ENCODE results near the gene IFNA5. TPM values are rescaled to one million over a fixed set of nuclear protein-coding genes. Genes with fewer than 3 reads are reported as not detected.

Gene IFNA5
- total and polyA plus RNA-seq, 10 of the 15 experiments (the other 5 are each of a cell fraction or from before 2014, with no cell fraction given): not detected

- H3K4me2 ChIP-seq (ENCODE audit: control insufficient read depth, insufficient read depth): no peak overlapping the region
- no peak overlapping the region for H3K27ac ChIP-seq (ENCODE audit: control insufficient read depth, insufficient read depth)
- in situ Hi-C loops (cut with MboI): no loop called here
- no peak overlapping the region for H3K4me3 ChIP-seq
- no TSS peak for BruUV-seq (replicated peaks)
- ChIA-PET SMC1A (ENCODE audit: uncharacterized antibody, unreplicated experiment) (interaction anchor here (0.6 to 2.8 kb wide), 5 partner anchors 12 to 119 kb away, joined by 3 to 10 read pairs (median 9); no protein-coding TSS in a partner anchor), CTCF (interaction anchor here (0.7 to 2.3 kb wide), 7 partner anchors 61 to 141 kb away, joined by 3 to 10 read pairs (median 4); no protein-coding TSS in a partner anchor), RAD21 (ENCODE audit: unreplicated experiment) (interaction anchor here (1.0 to 1.9 kb wide), 5 partner anchors 12 to 131 kb away, joined by 3 to 7 read pairs (median 4); no protein-coding TSS in a partner anchor), POLR2A (no interaction called here)
- TF ChIP-seq NRF1 (conservative IDR thresholded peaks at IDR 0.05; ENCODE audit: low read depth, low read length) (no peak), MLLT1 (IDR thresholded peaks at IDR 0.05) (no peak), ATF7 (IDR thresholded peaks at IDR 0.05; ENCODE audit: low read depth) (no peak), FOXK2 (IDR thresholded peaks at IDR 0.05) (no peak), SMAD5 (IDR thresholded peaks at IDR 0.05; ENCODE audit: low read depth) (no peak), STAT3 (IDR thresholded peaks at IDR 0.05; ENCODE audit: low read depth, low read length) (no peak), EP300 (IDR thresholded peaks at IDR 0.05; ENCODE audit: borderline replicate concordance in 1 of 2, control insufficient read depth in 1 of 2, low read depth in 2 of 2, low read length in 2 of 2) (no peak), FOS (IDR thresholded peaks at IDR 0.05; ENCODE audit: borderline replicate concordance, extremely low read depth, insufficient read length) (no peak)
- TF ChIP-seq, protein P1, sequence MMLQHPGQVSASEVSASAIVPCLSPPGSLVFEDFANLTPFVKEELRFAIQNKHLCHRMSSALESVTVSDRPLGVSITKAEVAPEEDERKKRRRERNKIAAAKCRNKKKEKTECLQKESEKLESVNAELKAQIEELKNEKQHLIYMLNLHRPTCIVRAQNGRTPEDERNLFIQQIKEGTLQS (IDR thresholded peaks at IDR 0.05; ENCODE audit: borderline replicate concordance, extremely low read depth, low read depth, low read length): no peak
- TF ChIP-seq, protein P2, sequence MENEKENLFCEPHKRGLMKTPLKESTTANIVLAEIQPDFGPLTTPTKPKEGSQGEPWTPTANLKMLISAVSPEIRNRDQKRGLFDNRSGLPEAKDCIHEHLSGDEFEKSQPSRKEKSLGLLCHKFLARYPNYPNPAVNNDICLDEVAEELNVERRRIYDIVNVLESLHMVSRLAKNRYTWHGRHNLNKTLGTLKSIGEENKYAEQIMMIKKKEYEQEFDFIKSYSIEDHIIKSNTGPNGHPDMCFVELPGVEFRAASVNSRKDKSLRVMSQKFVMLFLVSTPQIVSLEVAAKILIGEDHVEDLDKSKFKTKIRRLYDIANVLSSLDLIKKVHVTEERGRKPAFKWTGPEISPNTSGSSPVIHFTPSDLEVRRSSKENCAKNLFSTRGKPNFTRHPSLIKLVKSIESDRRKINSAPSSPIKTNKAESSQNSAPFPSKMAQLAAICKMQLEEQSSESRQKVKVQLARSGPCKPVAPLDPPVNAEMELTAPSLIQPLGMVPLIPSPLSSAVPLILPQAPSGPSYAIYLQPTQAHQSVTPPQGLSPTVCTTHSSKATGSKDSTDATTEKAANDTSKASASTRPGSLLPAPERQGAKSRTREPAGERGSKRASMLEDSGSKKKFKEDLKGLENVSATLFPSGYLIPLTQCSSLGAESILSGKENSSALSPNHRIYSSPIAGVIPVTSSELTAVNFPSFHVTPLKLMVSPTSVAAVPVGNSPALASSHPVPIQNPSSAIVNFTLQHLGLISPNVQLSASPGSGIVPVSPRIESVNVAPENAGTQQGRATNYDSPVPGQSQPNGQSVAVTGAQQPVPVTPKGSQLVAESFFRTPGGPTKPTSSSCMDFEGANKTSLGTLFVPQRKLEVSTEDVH (IDR thresholded peaks at IDR 0.05; ENCODE audit: low read depth, partially characterized antibody): no peak
- no peak overlapping the region for H2AFZ ChIP-seq (ENCODE audit: control insufficient read depth, low read depth, low read length)
- no peak for FAIRE-seq
- no peak for ATAC-seq
- H3K9ac ChIP-seq (ENCODE audit: control insufficient read depth, insufficient read depth, low read length): no peak overlapping the region
- intact Hi-C loops (cut with micrococcal nuclease; ENCODE audit: unreplicated experiment): loop anchor here (10.0 kb wide), 1 partner anchor 119 kb away; no protein-coding TSS in a partner anchor
- H3K9me3 ChIP-seq (replicated peaks; ENCODE audit: control insufficient read depth, insufficient read depth, low read length): no peaks in the 10 kb centered on the region
- no peaks in the 10 kb centered on the region for H4K20me1 ChIP-seq (ENCODE audit: control insufficient read depth, insufficient read depth)
- H3K79me2 ChIP-seq (ENCODE audit: control insufficient read depth, insufficient read depth, low read length): no peaks in the 10 kb centered on the region
- H3K4me1 ChIP-seq (ENCODE audit: control insufficient read depth, insufficient read depth, low read length): no peaks in the 10 kb centered on the region
- 69% methylated on average over 2 of the region's 2 CpGs for WGBS (ENCODE audit: insufficient coverage, insufficient replicate concordance, low lambda C conversion rate, missing lambda C conversion rate)
- H3K36me3 ChIP-seq (ENCODE audit: control insufficient read depth in 2 of 2, insufficient read depth in 2 of 2, low read length in 1 of 2): no peaks in the 10 kb centered on the region
- no peak for DNase-seq (ENCODE audit: low read depth, low spot score)
- H3K27me3 ChIP-seq (replicated peaks in 1 of 2; ENCODE audit: control insufficient read depth in 2 of 2, insufficient read depth in 2 of 2, low read length in 1 of 2): no peaks in the 10 kb centered on the region
Measured at GRCh38 chr9:21314152-21314551, 9.0 kb upstream of the IFNA5 start.

Measured in GM12878 (cell line).